Superior temporal gyrus (tissue), 1 donor: ENCODE data around the gene C5orf15.
"Not testable (repeated sequence)": the region's sequence is repeated elsewhere in the genome, so short reads cannot be mapped to it uniquely, and the experiment has no call there.

Experiments
- DNase-seq: peaks from one replicate; pipeline ENCODE4 v3.0.0-alpha.2; 2016; ENCODE audit errors: extremely low spot score

Gene C5orf15

GRCh38 chr5:133962801-133963476 lies 5.5 kb downstream of the C5orf15 start:
- no peak for DNase-seq

DNA sequence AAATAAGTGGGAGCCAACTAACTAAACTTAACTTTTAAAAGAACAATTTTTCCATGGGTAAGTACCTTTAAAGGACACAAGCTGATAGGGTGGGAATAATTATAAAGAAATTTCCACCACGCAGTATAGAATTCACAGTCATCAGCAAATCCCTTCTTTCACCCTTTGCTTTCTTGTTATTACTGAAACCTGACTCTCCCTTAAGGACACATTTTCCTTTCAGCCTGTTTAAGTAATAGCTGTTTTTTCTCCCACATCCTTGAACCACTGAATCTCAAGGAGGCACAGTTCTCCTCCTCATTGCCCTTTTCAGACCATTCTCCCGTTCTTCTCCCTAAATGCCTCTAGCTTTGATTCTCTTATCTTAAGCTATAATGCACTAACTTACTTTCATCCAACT lies 6.3 kb downstream of the C5orf15 start:
- no peak for DNase-seq

- DNase-seq = no peak
Measured at GRCh38 chr5:133959643-133960042, 8.8 kb downstream of the C5orf15 start.

DNA sequence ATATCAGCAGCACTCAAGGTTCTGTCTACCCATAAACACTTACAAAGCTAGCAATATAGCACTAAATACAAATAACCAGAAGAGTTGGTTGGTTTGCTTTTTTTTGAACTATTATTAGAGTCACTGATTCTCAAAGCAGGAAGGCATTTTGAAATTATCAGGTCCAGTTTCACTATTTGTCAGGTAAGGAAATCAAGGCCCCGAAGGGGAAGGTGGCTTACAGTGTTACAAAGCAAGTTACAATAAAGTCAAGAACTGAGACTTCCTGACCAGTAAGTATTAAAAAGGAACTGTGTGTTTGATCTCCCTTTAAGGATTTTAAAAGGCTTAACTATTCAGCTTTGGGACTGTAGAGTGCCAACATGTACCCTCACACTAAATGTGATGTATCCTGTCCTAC lies 10.8 kb downstream of the C5orf15 start:
- no peak for DNase-seq

- DNase-seq = no peak
Measured at GRCh38 chr5:133957080-133957479, 11.3 kb downstream of the C5orf15 start.

- DNase-seq = not testable (repeated sequence)
Measured at GRCh38 chr5:133956196-133956595, 12.2 kb downstream of the C5orf15 start.

- DNase-seq = no peak
Measured at GRCh38 chr5:133953568-133954145, 14.8 kb downstream of the C5orf15 start.

- peak; percentile 70 for DNase-seq
Measured at GRCh38 chr5:133952729-133953567, 15.5 kb downstream of the C5orf15 start.

GRCh38 chr5:133950821-133951612 lies 17.4 kb downstream of the C5orf15 start:
- no peak for DNase-seq

DNA sequence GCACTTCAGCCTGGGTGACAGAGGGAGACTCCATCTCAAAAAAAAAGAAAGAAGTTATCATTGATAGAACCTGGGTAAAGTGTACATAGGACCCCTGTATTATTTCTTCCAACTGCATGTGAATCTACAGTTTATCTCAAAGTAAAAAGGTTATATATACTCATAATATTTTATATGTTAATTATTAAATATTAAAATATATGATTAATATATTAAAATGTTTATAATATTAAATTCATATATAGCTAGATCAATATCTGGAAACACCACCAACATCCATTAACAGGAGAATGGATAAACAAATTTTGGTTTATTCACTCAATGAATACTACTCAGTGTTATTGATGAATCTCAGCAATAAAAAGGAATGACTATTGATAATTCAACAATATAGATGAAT lies 19.7 kb downstream of the C5orf15 start:
- DNase-seq = no peak

GRCh38 chr5:133947431-133947841 lies 21.0 kb downstream of the C5orf15 start:
- DNase-seq = no peak

DNA sequence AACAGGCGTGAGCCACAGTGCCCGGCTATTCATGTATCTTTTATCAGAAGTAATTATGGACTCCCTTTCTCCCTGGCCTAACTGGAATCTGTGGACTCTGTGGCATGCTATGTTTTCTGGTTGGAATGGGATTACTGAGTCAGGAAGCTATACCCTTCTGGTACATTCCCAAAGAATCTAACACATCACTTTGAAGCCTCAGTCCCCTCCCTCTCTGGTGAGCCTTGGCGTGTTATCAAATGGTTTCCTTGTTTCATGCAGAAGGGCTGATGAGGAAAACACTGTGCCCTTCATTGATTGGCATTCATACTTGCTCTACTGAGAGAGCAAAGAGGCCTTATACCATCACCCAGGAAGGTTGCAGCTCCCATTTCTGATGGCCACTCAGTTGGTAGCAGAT lies 22.9 kb downstream of the C5orf15 start:
- no peak for DNase-seq

- peak; percentile 76 for DNase-seq
Measured at GRCh38 chr5:133944263-133945185, 23.9 kb downstream of the C5orf15 start.

- no peak for DNase-seq
Measured at GRCh38 chr5:133943475-133943817, 25.0 kb downstream of the C5orf15 start.

- DNase-seq = no peak
Measured at GRCh38 chr5:133942614-133943474, 25.6 kb downstream of the C5orf15 start.

- DNase-seq = no peak
Measured at GRCh38 chr5:133941456-133942196, 26.8 kb downstream of the C5orf15 start.

DNA sequence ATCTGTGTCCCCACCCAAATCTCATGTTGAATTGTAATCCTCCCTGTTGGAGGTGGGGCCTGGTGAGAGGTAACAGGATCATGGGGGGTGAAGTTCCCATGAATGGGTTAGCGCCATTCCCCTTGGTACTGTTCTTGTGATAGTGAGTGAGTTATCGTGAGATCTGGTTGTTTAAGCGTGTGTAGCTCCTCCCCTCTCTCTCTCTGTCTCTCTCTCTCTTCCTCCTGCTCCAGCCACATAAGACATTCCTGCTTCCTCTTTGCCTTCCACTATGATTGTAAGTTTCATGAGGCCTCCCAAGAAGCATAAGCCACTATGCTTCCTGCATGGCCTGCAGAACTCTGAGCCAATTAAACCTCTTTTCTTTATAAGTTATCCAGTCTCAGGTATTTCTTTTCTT lies 28.8 kb downstream of the C5orf15 start:
- no peak for DNase-seq

DNA sequence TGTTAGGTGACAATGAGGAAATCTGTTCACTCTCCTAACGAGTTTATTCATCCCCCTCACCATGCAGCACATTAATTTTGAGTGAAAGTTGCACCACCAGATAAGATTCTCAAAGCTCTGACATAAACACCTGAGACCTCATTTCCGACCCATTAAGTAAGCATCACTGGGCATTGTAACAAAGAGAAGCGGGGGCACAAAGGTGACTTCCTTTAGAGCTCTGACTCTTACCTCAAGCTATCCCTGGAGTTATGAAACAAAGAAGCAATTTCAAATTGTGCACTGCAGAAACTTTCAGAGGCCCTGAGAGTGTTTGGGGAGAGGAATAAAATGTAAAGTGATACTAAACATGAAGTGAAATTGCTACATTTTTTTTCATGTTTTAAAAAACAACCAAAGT lies 29.5 kb downstream of the C5orf15 start:
- DNase-seq = no peak
